ENCODE measurements around the gene SPIRE2.

GRCh38 chr16:89821438-89822187 lies 6.7 kb upstream of the SPIRE2 start:
- no peak for TF ChIP-seq CTCF (optimal IDR thresholded peaks at IDR 0.05 in 1 of 3, IDR thresholded peaks at IDR 0.05 in 1 of 3, conservative IDR thresholded peaks at IDR 0.05 in 1 of 3; ENCODE audit: extremely low read depth in 1 of 3, insufficient read depth in 2 of 3, low read length in 3 of 3)
- no peak for TF ChIP-seq EZH2 (IDR thresholded peaks at IDR 0.05; ENCODE audit: low read length)
